GM23338 (cell line): ENCODE data around the gene RNU6-7. TPM values are rescaled to one million over a fixed set of nuclear protein-coding genes. Genes with fewer than 3 reads are reported as not detected.

Experiments
- ATAC-seq: fragments of 200-7000 bp; cut with Tn5 transposase; 3 replicates; pipeline ENCODE4 v1.9.1; 2020
- DNase-seq: peaks from one replicate; pipeline ENCODE4 v3.0.0-alpha.2; 2015; ENCODE audit warnings: low spot score
- H2AFZ ChIP-seq: fragments of 200-600 bp; sonication (generic); 2 replicates; pipeline ENCODE4 v1.8.0; 2016; ENCODE audit warnings: antibody characterized with exemption, mild to moderate bottlenecking, moderate library complexity
- H3F3A ChIP-seq: fragments of 200-600 bp; sonication (generic); replicated peaks from 2 replicates; pipeline ENCODE4 v1.8.0; 2017; ENCODE audit warnings: antibody characterized with exemption, mixed run types, low read depth
- H3K27ac ChIP-seq: fragments of 200-600 bp; sonication (generic); 2 replicates; pipeline ENCODE4 v1.6.1; 2016; ENCODE audit warnings: low read depth
- H3K27me3 ChIP-seq: fragments of 200-600 bp; sonication (generic); 2 replicates; pipeline ENCODE4 v1.8.0; 2016; ENCODE audit warnings: mild to moderate bottlenecking, mixed run types, moderate library complexity; ENCODE audit not compliant: insufficient read depth
- H3K36me3 ChIP-seq: fragments of 200-600 bp; sonication (generic); 2 replicates; pipeline ENCODE4 v1.8.0; 2016; ENCODE audit warnings: mild to moderate bottlenecking; ENCODE audit not compliant: insufficient read depth
- H3K4me1 ChIP-seq: fragments of 200-600 bp; sonication (generic); 2 replicates; pipeline ENCODE4 v1.8.0; 2016; ENCODE audit warnings: mild to moderate bottlenecking, moderate library complexity; ENCODE audit not compliant: insufficient read depth
- H3K4me2 ChIP-seq: fragments of 200-600 bp; sonication (generic); 2 replicates; pipeline ENCODE4 v1.7.1; 2017; ENCODE audit warnings: mixed run types
- H3K4me3 ChIP-seq: fragments of 200-600 bp; sonication (generic); 2 replicates; pipeline ENCODE4 v1.6.1; 2016; ENCODE audit warnings: mixed run types
- H3K79me2 ChIP-seq: fragments of 200-600 bp; sonication (generic); replicated peaks from 2 replicates; pipeline ENCODE4 v1.8.0; 2017; ENCODE audit warnings: mild to moderate bottlenecking; ENCODE audit not compliant: insufficient read depth
- H3K9me2 ChIP-seq: fragments of 200-600 bp; sonication (generic); 2 replicates; pipeline ENCODE4 v1.8.0; 2017; ENCODE audit not compliant: insufficient read depth
- H4K20me1 ChIP-seq: fragments of 200-600 bp; sonication (generic); replicated peaks from 2 replicates; pipeline ENCODE4 v1.8.0; 2017; ENCODE audit warnings: mild to moderate bottlenecking; ENCODE audit not compliant: insufficient read depth
- H3K27ac Mint-ChIP-seq: 2 replicates; pipeline ENCODE4 v1.8.0; 2020; ENCODE audit warnings: inconsistent platforms, mild to moderate bottlenecking, moderate library complexity, mixed read lengths
- H3K27me3 Mint-ChIP-seq: 3 replicates; pipeline ENCODE4 v1.8.0; 2022; ENCODE audit warnings: low read depth, mild to moderate bottlenecking, moderate library complexity, mixed read lengths, inconsistent platforms; ENCODE audit not compliant: insufficient read depth, poor library complexity
- H3K36me3 Mint-ChIP-seq: 3 replicates; pipeline ENCODE4 v1.8.0; 2021; ENCODE audit warnings: low read depth, mild to moderate bottlenecking, inconsistent platforms, moderate library complexity, mixed read lengths
- H3K4me1 Mint-ChIP-seq: 3 replicates; pipeline ENCODE4 v1.8.0; 2020; ENCODE audit warnings: mild to moderate bottlenecking, inconsistent platforms, mixed read lengths
- H3K4me3 Mint-ChIP-seq: 3 replicates; pipeline ENCODE4 v1.8.0; 2021; ENCODE audit warnings: moderate library complexity, mild to moderate bottlenecking, inconsistent platforms, mixed read lengths
- H3K9me3 Mint-ChIP-seq: 3 replicates; pipeline ENCODE4 v1.8.0; 2020; ENCODE audit warnings: moderate library complexity, mild to moderate bottlenecking, inconsistent platforms, mixed read lengths
- CREB1 ChIP-seq: fragments of 250-450 bp; sonication (Bioruptor Pico); IDR thresholded peaks from 2 replicates; pipeline ENCODE4 v1.5.0; 2020; ENCODE audit warnings: low read depth, mild to moderate bottlenecking, moderate library complexity
- EZH2 ChIP-seq: fragments of 200-600 bp; sonication (generic); IDR thresholded peaks from one replicate; pipeline ENCODE4 v1.8.0; 2017; ENCODE audit warnings: antibody characterized with exemption, mild to moderate bottlenecking, low read depth; ENCODE audit not compliant: unreplicated experiment
- JUNB ChIP-seq: IDR thresholded peaks from one replicate; pipeline ENCODE4 v1.6.1; 2016; ENCODE audit warnings: antibody characterized with exemption; ENCODE audit not compliant: unreplicated experiment
- POLR2AphosphoS5 ChIP-seq: IDR thresholded peaks from 2 replicates; pipeline ENCODE4 v1.6.1; 2016; ENCODE audit warnings: antibody characterized with exemption, low read depth
- STAT1 ChIP-seq: IDR thresholded peaks from one replicate; pipeline ENCODE4 v1.6.1; 2016; ENCODE audit warnings: antibody characterized with exemption; ENCODE audit not compliant: unreplicated experiment
- ZNF114 ChIP-seq: fragments of 250-450 bp; sonication (Bioruptor Pico); IDR thresholded peaks from 2 replicates; pipeline ENCODE4 v1.5.0; 2020; ENCODE audit warnings: mild to moderate bottlenecking, moderate library complexity
- ZNF331 ChIP-seq: fragments of 250-450 bp; sonication (Bioruptor Pico); IDR thresholded peaks from 2 replicates; pipeline ENCODE4 v1.5.0; 2020; ENCODE audit warnings: low read depth, mild to moderate bottlenecking, moderate library complexity
- polyA plus RNA-seq: library from polyadenylated mRNA; unstranded; fragments of >200 nt; fragmentation: Nextera tagmentation; extraction: Ambion mirVana; gene quantifications from 2 replicates; pipeline ENCODE4 v1.2.1, GENCODE V29; 2016
- total RNA-seq: library from RNA; depleted of rRNA; stranded (reverse); fragments of >200 nt; shearing (Covaris generic); gene quantifications from 2 replicates; pipeline ENCODE4 v1.2.3, GENCODE V29; 2014
- TF ChIP-seq, protein P1 (sequence below), 2 experiments: fragments of 200-600 bp in 1 of 2; sonication (generic) in 1 of 2; conservative IDR thresholded peaks; 2 replicates each; pipeline versions ENCODE4 v1.5.1 to v1.6.1; 2016 to 2017; ENCODE audit warnings: antibody characterized with exemption in 2 of 2, low read depth in 2 of 2, mild to moderate bottlenecking in 2 of 2, moderate library complexity in 1 of 2
- TF ChIP-seq, protein P2 (sequence below): IDR thresholded peaks from one replicate; pipeline ENCODE4 v1.6.1; 2018; ENCODE audit warnings: antibody characterized with exemption; ENCODE audit not compliant: unreplicated experiment
- TF ChIP-seq, protein P3 (sequence below): IDR thresholded peaks from 2 replicates; pipeline ENCODE4 v1.6.1; 2016; ENCODE audit warnings: antibody characterized with exemption

Gene RNU6-7
- total and polyA plus RNA-seq, 2 experiments from 2014 or later: 39.1 TPM; not detected in 1

DNA sequence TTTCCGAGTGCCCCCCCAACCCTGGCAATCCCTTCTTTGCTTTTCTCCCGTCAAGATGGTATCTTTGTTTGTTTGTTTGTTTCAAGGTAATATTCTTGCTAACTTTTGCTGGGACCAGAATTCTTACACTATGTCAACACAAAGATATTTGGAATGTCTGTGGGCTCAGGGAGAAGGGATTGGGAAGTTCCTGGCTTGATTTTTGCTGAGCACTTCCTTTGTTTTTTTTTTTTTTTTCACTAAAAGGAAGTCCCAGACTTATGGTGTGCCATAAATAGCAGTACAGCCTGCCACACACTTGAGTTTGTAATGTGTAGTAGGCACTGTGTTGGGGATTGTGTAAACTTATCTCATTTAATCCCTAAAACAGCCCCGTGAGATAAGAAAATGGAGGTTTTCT lies 11.2 kb upstream of the RNU6-7 start:
- TF ChIP-seq POLR2AphosphoS5 (no peak), EZH2 (no peak)
- TF ChIP-seq, protein P1, sequence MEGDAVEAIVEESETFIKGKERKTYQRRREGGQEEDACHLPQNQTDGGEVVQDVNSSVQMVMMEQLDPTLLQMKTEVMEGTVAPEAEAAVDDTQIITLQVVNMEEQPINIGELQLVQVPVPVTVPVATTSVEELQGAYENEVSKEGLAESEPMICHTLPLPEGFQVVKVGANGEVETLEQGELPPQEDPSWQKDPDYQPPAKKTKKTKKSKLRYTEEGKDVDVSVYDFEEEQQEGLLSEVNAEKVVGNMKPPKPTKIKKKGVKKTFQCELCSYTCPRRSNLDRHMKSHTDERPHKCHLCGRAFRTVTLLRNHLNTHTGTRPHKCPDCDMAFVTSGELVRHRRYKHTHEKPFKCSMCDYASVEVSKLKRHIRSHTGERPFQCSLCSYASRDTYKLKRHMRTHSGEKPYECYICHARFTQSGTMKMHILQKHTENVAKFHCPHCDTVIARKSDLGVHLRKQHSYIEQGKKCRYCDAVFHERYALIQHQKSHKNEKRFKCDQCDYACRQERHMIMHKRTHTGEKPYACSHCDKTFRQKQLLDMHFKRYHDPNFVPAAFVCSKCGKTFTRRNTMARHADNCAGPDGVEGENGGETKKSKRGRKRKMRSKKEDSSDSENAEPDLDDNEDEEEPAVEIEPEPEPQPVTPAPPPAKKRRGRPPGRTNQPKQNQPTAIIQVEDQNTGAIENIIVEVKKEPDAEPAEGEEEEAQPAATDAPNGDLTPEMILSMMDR (conservative IDR thresholded peaks at IDR 0.05; ENCODE audit: low read depth in 2 of 2): no peak

DNA sequence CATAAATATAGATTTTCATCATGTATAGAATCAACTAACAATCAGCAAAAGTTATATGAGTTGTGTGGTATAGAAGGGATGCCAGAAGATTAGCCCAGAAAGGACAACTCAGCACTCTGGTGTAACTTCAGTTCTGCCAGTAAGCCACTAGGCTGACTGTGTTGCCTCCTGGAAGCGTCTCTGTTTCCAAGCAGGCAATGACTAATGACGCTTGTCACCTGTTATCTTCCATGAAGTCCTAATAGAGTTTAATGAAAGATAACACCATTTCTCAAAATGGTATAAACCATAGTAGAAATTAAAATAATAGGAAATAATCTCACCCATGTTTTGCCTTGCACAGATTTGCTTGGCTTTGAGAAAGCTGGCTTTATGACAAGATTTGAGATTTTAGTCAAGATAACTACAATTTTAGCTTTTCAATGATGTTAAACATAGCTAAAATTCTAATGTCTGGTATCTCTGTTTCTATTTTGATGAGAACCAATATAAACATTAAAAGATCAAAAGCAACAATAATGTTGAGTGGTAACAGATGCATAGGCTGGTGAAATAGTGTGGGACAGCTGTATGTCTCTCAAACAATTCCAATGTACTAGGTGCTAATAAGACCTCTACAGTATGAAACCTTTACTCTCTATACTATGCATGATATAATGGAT lies 9.0 kb upstream of the RNU6-7 start:
- H3K27ac ChIP-seq: no peak overlapping the region
- H3K4me1 ChIP-seq: no peaks in the 10 kb centered on the region
- DNase-seq: peak; percentile 18
- H4K20me1 ChIP-seq: no peaks in the 10 kb centered on the region
- Mint-ChIP-seq H3K36me3 (no peaks in the 10 kb centered on the region), H3K9me3 (no peaks in the 10 kb centered on the region; the same call in 2 of the 3 replicates), H3K27ac (no peak overlapping the region), H3K4me3 (no peak overlapping the region), H3K27me3 (no peaks in the 10 kb centered on the region), H3K4me1 (no peaks in the 10 kb centered on the region)
- H3K4me2 ChIP-seq: no peak overlapping the region
- H3K36me3 ChIP-seq: no peaks in the 10 kb centered on the region
- no peaks in the 10 kb centered on the region for H3K27me3 ChIP-seq
- H2AFZ ChIP-seq: no peak overlapping the region
- no peaks in the 10 kb centered on the region for H3K79me2 ChIP-seq
- ATAC-seq: peak; percentile 46; the same call in 2 of the 3 replicates
- H3K9me2 ChIP-seq: no peaks in the 10 kb centered on the region
- no peak overlapping the region for H3K4me3 ChIP-seq
- H3F3A ChIP-seq: no peaks in the 10 kb centered on the region
- TF ChIP-seq, protein P2, sequence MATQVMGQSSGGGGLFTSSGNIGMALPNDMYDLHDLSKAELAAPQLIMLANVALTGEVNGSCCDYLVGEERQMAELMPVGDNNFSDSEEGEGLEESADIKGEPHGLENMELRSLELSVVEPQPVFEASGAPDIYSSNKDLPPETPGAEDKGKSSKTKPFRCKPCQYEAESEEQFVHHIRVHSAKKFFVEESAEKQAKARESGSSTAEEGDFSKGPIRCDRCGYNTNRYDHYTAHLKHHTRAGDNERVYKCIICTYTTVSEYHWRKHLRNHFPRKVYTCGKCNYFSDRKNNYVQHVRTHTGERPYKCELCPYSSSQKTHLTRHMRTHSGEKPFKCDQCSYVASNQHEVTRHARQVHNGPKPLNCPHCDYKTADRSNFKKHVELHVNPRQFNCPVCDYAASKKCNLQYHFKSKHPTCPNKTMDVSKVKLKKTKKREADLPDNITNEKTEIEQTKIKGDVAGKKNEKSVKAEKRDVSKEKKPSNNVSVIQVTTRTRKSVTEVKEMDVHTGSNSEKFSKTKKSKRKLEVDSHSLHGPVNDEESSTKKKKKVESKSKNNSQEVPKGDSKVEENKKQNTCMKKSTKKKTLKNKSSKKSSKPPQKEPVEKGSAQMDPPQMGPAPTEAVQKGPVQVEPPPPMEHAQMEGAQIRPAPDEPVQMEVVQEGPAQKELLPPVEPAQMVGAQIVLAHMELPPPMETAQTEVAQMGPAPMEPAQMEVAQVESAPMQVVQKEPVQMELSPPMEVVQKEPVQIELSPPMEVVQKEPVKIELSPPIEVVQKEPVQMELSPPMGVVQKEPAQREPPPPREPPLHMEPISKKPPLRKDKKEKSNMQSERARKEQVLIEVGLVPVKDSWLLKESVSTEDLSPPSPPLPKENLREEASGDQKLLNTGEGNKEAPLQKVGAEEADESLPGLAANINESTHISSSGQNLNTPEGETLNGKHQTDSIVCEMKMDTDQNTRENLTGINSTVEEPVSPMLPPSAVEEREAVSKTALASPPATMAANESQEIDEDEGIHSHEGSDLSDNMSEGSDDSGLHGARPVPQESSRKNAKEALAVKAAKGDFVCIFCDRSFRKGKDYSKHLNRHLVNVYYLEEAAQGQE: no peak
- TF ChIP-seq ZNF114: no peak
- no peak for TF ChIP-seq JUNB
- no peak for TF ChIP-seq POLR2AphosphoS5
- TF ChIP-seq EZH2: no peak
- TF ChIP-seq CREB1 (CRISPR knock-in tag): no peak
- TF ChIP-seq STAT1: no peak
- TF ChIP-seq ZNF331 (CRISPR knock-in tag): no peak
- TF ChIP-seq, protein P3, sequence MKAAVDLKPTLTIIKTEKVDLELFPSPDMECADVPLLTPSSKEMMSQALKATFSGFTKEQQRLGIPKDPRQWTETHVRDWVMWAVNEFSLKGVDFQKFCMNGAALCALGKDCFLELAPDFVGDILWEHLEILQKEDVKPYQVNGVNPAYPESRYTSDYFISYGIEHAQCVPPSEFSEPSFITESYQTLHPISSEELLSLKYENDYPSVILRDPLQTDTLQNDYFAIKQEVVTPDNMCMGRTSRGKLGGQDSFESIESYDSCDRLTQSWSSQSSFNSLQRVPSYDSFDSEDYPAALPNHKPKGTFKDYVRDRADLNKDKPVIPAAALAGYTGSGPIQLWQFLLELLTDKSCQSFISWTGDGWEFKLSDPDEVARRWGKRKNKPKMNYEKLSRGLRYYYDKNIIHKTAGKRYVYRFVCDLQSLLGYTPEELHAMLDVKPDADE: no peak

More for the DNA sequence above, 11.2 kb upstream of the RNU6-7 start:
- no peaks in the 10 kb centered on the region for H3K27me3 ChIP-seq
- Mint-ChIP-seq H3K4me3 (no peak overlapping the region), H3K27ac (no peak overlapping the region), H3K4me1 (no peaks in the 10 kb centered on the region), H3K27me3 (no peaks in the 10 kb centered on the region), H3K9me3 (peaks cover 8% of the 10 kb centered on the region), H3K36me3 (0 out of 3 replicates have a peak, but pooled peaks cover 3% of the 10 kb centered on the region)
- ATAC-seq (no peak), DNase-seq (no peak)
- no peak overlapping the region for H3K27ac ChIP-seq
- H3K36me3 ChIP-seq: no peaks in the 10 kb centered on the region; the same call in none of the 2 replicates
- no peaks in the 10 kb centered on the region for H4K20me1 ChIP-seq
- H2AFZ ChIP-seq: 0 out of 2 replicates have a peak overlapping the region, but pooled peaks have one; percentile 66
- H3K4me2 ChIP-seq: no peak overlapping the region
- no peaks in the 10 kb centered on the region for H3K4me1 ChIP-seq
- H3F3A ChIP-seq: no peaks in the 10 kb centered on the region
- H3K9me2 ChIP-seq: 0 out of 2 replicates have a peak, but pooled peaks cover 3% of the 10 kb centered on the region
- no peak overlapping the region for H3K4me3 ChIP-seq
- H3K79me2 ChIP-seq: no peaks in the 10 kb centered on the region
